ENCODE data around the gene ASCC2.

- TF ChIP-seq CTCF (IDR thresholded peaks at IDR 0.05; ENCODE audit: extremely low read depth in 1 of 2, insufficient read depth in 1 of 2, low read depth in 1 of 2, low read length in 2 of 2) (no peak), POLR2A (IDR thresholded peaks at IDR 0.05; ENCODE audit: low read depth, low read length) (no peak), EZH2 (IDR thresholded peaks at IDR 0.05; ENCODE audit: borderline replicate concordance, low read depth, low read length, severe bottlenecking) (no peak), GATA2 (IDR thresholded peaks at IDR 0.05; ENCODE audit: insufficient read depth, insufficient read length, low read depth, low read length) (no peak)
Measured at GRCh38 chr22:29790061-29790460, 48.0 kb downstream of the ASCC2 start.

All from endothelial cell of umbilical vein (primary cell).